Heart right ventricle (tissue), 16 donors: Measurements from ENCODE around the gene ATXN7L1. TPM values are rescaled to one million over a fixed set of nuclear protein-coding genes. Genes with fewer than 3 reads are reported as not detected.
"Not testable (repeated sequence)": the region's sequence is repeated elsewhere in the genome, so short reads cannot be mapped to it uniquely, and the experiment has no call there.

Experiments used
- ATAC-seq, 8 donors: fragments of 200-7000 bp; cut with Tn5 transposase; one replicate each; pipeline ENCODE4 v1.9.1; 2020; ENCODE audit warnings: mild to moderate bottlenecking in 8 of 8, moderate library complexity in 8 of 8, moderate number of reproducible peaks in 1 of 8
- DNase-seq, 2 donors: peaks; one replicate each; pipeline ENCODE4 v3.0.0-alpha.2; 2020
- H3K27ac ChIP-seq, 10 donors: fragments of 200-600 bp; sonication (generic) in 2 of 10; one replicate each; pipeline versions ENCODE4 v1.5.0 to v1.8.0; 2020 to 2022; ENCODE audit warnings: mild to moderate bottlenecking in 3 of 10
- H3K27me3 ChIP-seq, 7 donors: fragments of 200-600 bp; one replicate each; pipeline ENCODE4 v1.8.0; 2021 to 2022; ENCODE audit warnings: mild to moderate bottlenecking in 2 of 7
- H3K36me3 ChIP-seq, 9 donors: fragments of 200-600 bp; sonication (generic) in 1 of 9; one replicate each; pipeline versions ENCODE4 v1.5.0 to v1.8.0; 2020 to 2022; ENCODE audit warnings: mild to moderate bottlenecking in 2 of 9
- H3K4me1 ChIP-seq, 9 donors: fragments of 200-600 bp; sonication (generic) in 1 of 9; one replicate each; pipeline versions ENCODE4 v1.5.0 to v1.8.0; 2020 to 2022; ENCODE audit warnings: mild to moderate bottlenecking in 4 of 9
- H3K4me3 ChIP-seq, 10 donors: fragments of 200-600 bp; sonication (generic) in 2 of 10; one replicate each; pipeline versions ENCODE4 v1.5.0 to v1.8.0; 2020 to 2022; ENCODE audit warnings: mild to moderate bottlenecking in 7 of 10, moderate library complexity in 2 of 10
- H3K9me3 ChIP-seq, 11 donors: fragments of 200-600 bp in 10 of 11; sonication (generic) in 2 of 11; one replicate each; pipeline versions ENCODE4 v1.5.0 to v1.8.0; 2013 to 2022; ENCODE audit warnings: mild to moderate bottlenecking in 2 of 11, control low read depth in 1 of 11, moderate library complexity in 1 of 11
- CTCF ChIP-seq, 9 donors: fragments of 200-600 bp; sonication (generic) in 2 of 9; IDR thresholded peaks; one replicate each; pipeline versions ENCODE4 v1.5.0 to v1.8.0; 2021 to 2022; ENCODE audit warnings: antibody characterized with exemption in 9 of 9, mild to moderate bottlenecking in 5 of 9, moderate library complexity in 1 of 9
- WGBS, 2 donors: extraction: QIAGEN DNeasy Blood & Tissue Kit; methylation state at CpG; one replicate each; pipeline ENCODE4 v1.1.7; 2013; ENCODE audit warnings: inconsistent platforms in 1 of 2; 5-methylcytosine and 5-hydroxymethylcytosine counted together
- intact Hi-C, 10 donors: fragments of 100-400 bp; cut with DNase I; formaldehyde crosslinking; loops; one replicate each; pipeline versions ENCODE4 v1.11.1 to v1.14.2; 2022
- polyA plus RNA-seq, 2 donors: library from polyadenylated mRNA; stranded (reverse); fragments of 200-250 nt; gene quantifications; one replicate each; pipeline ENCODE4 v1.2.3, GENCODE V29; 2013
- total RNA-seq, 10 donors: library from RNA; stranded (reverse); fragmentation: NEBNext Ultra II Directional in 3 of 10; extraction: Animal tissue kit (Norgen Biotek cat#: 25700) in 3 of 10; gene quantifications; one replicate each; pipeline versions ENCODE4 v1.2.1 to v1.2.4, GENCODE V29; 2021 to 2023
- donor health status: Arrhythmogenic right ventricular cardiomyopathy.
- donor health status: ischemic (EF 13 %, LVEDD 7.1; RV severe dilation, severe dysfunction).
- donor health status: healthy with polysubstance abuse.
- donor health status: DM: no; HTN: yes; CAD: no.
- donor health status: DM: no; HTN: no; CAD: no.
- donor health status: ischemic (EF 25% LVEDD 6.9; RV normal size, moderate dysfunction).
- donor health status: ischemic (EF 25% LVEDD 5.7; RV mildly dilated, moderate dysfunction).
- donor health status: healthy.
- donor health status: DM: yes; HTN: yes; CAD: no.
- donor health status: Ischemic cardiomyopathy.
- donor health status: ischemic (EF 35%, LVEDD 5.7; RV mildly dilated, moderate dysfunction).
- donor health status: nonischemic (EF 11% LVEDD 7.7; RV severe dilation, severe dysfunction).
- donor health status: DM: yes; HTN: yes; CAD: no.
- donor health status: PGD.
- donor health status: ischemic (EF 29% LVEDD 5.4; RV normal size, mild dysfunction).
- donor health status: nonischemic (EF 23%, LVEDD 6.1; RV moderate dilation, normal function).

The ATXN7L1 gene
- total and polyA plus RNA-seq, 12 donors: 1.7 to 7.2 (median 5.4) TPM

GRCh38 chr7:105885387-105886111 lies 9.2 kb upstream of the ATXN7L1 start:
- no peak overlapping the region for H3K27ac ChIP-seq
- WGBS, 2 donors: 72% methylated on average over 6 of the region's 6 CpGs

GRCh38 chr7:105883179-105883578 lies 6.8 kb upstream of the ATXN7L1 start:
- H3K27me3 ChIP-seq, H3K27ac ChIP-seq, H3K4me3 ChIP-seq, DNase-seq, ATAC-seq, intact Hi-C loops, H3K36me3 ChIP-seq, H3K9me3 ChIP-seq: not testable (repeated sequence)
- peaks cover 0 to 24% (median 13%) of the 10 kb centered on the region in 9 donors for H3K4me1 ChIP-seq
- 92 to 93% methylated on average over 6 of the region's 6 CpGs for WGBS, 2 donors

More at GRCh38 chr7:105885387-105886111, 9.2 kb upstream of the ATXN7L1 start:
- ATAC-seq (peak in 2 of 8 donors; percentile 47 to 68), DNase-seq (peak in 1 of 2 donors; percentile 22)
- H3K4me1 ChIP-seq: peaks cover 0 to 21% (median 8%) of the 10 kb centered on the region in 9 donors
- intact Hi-C loops: no loop called here
- no peaks in the 10 kb centered on the region for H3K27me3 ChIP-seq
- H3K9me3 ChIP-seq: no peaks in the 10 kb centered on the region
- no peak for TF ChIP-seq CTCF (IDR thresholded peaks at IDR 0.05)
- H3K4me3 ChIP-seq: no peak overlapping the region
- peaks cover 0 to 2% (median 0%) of the 10 kb centered on the region in 9 donors for H3K36me3 ChIP-seq

GRCh38 chr7:105881439-105881838 lies 5.0 kb upstream of the ATXN7L1 start:
- WGBS, 2 donors: 50 to 88% methylated on average over 1 of the region's 1 CpG
- intact Hi-C loops: no loop called here
- TF ChIP-seq CTCF (IDR thresholded peaks at IDR 0.05): no peak

GRCh38 chr7:105880571-105881330 lies 4.4 kb upstream of the ATXN7L1 start:
- no peak overlapping the region for H3K4me3 ChIP-seq
- peaks cover 0 to 18% (median 0%) of the 10 kb centered on the region in 7 donors for H3K27me3 ChIP-seq
- no peaks in the 10 kb centered on the region for H3K36me3 ChIP-seq
- peaks cover 0 to 32% (median 18%) of the 10 kb centered on the region in 9 donors for H3K4me1 ChIP-seq
- H3K9me3 ChIP-seq: no peaks in the 10 kb centered on the region
- intact Hi-C loops: no loop called here
- no peak for TF ChIP-seq CTCF (IDR thresholded peaks at IDR 0.05)
- DNase-seq: no peak
- 64 to 77% methylated on average over 6 of the region's 6 CpGs for WGBS, 2 donors
- no peak for ATAC-seq
- H3K27ac ChIP-seq: peak overlapping the region in 1 of 10 donors; percentile 26

More at GRCh38 chr7:105881439-105881838, 5.0 kb upstream of the ATXN7L1 start:
- H3K27me3 ChIP-seq: peaks cover 0 to 18% (median 0%) of the 10 kb centered on the region in 7 donors
- H3K9me3 ChIP-seq: no peaks in the 10 kb centered on the region
- DNase-seq (no peak), ATAC-seq (no peak)
- peak overlapping the region in 1 of 10 donors; percentile 26 for H3K27ac ChIP-seq
- no peak overlapping the region for H3K4me3 ChIP-seq
- peaks cover 0 to 35% (median 21%) of the 10 kb centered on the region in 9 donors for H3K4me1 ChIP-seq
- no peaks in the 10 kb centered on the region for H3K36me3 ChIP-seq
